Measurements from ENCODE around the gene CLSTN1. TPM values are rescaled to one million over a fixed set of nuclear protein-coding genes. Genes with fewer than 3 reads are reported as not detected.

Gene CLSTN1
- total RNA-seq, 1 donor from 2014 or later = 130 TPM

DNA sequence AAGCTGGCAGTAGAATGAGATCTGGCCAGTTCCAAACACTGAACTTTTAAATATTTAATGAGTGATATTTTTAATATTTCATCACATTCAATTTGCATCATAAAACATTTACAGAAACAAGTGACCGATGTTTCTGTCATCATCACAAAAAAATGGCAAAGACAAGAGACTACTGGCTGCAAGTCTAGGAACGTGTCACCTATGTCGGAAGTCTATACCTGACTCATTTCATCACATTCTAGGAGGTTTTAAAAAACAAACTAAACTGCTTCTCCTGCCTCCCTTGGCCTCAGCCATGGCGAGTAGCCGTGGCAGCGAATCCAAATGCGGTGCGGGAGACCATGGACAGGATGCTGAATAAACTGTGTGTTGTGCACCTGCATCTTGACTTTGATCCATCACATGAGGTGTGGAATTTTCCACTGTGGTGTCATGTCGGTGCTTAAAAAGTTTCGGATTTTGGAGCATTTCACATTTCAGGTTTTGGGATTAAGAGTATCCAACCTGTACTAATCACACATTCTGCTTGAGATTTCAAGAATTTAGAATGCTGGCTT lies 43.1 kb downstream of the CLSTN1 start:
- TF ChIP-seq, protein P1, sequence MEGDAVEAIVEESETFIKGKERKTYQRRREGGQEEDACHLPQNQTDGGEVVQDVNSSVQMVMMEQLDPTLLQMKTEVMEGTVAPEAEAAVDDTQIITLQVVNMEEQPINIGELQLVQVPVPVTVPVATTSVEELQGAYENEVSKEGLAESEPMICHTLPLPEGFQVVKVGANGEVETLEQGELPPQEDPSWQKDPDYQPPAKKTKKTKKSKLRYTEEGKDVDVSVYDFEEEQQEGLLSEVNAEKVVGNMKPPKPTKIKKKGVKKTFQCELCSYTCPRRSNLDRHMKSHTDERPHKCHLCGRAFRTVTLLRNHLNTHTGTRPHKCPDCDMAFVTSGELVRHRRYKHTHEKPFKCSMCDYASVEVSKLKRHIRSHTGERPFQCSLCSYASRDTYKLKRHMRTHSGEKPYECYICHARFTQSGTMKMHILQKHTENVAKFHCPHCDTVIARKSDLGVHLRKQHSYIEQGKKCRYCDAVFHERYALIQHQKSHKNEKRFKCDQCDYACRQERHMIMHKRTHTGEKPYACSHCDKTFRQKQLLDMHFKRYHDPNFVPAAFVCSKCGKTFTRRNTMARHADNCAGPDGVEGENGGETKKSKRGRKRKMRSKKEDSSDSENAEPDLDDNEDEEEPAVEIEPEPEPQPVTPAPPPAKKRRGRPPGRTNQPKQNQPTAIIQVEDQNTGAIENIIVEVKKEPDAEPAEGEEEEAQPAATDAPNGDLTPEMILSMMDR (IDR thresholded peaks at IDR 0.05; ENCODE audit: unreplicated experiment) = no peak
- no peak overlapping the region for H3K27ac Mint-ChIP-seq
- no peaks in the 10 kb centered on the region for H3K27me3 Mint-ChIP-seq
- H3K4me3 Mint-ChIP-seq (ENCODE audit: low read depth) = no peak overlapping the region
- H3K36me3 Mint-ChIP-seq (ENCODE audit: insufficient read depth) = peaks cover 3% of the 10 kb centered on the region
- no peaks in the 10 kb centered on the region for H3K9me3 Mint-ChIP-seq (ENCODE audit: low read depth)
- no peaks in the 10 kb centered on the region for H3K4me1 Mint-ChIP-seq (ENCODE audit: low read depth)
- no peak for DNase-seq (ENCODE audit: low spot score, unreplicated experiment)

DNA sequence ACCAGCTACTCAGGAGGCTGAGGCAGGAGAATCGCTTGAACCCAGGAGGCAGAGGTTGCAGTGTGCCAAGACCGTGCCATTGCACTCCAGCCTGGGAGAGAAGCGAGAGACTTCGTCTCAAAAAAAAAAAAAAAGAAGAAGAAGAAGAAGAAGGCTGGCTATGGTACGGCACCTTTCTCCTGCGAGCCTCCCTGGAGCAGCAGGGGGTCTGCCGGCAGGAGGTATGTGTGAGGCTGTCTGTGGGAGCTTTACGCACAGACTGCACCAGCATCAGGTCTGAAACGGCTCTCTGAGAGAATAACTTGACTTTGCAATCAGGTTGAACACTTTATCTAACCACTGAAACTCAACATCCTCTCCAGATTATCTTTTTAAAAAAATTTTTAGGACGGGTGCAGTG lies 44.9 kb downstream of the CLSTN1 start:
- H3K27ac Mint-ChIP-seq = no peak overlapping the region
- no peaks in the 10 kb centered on the region for H3K4me1 Mint-ChIP-seq (ENCODE audit: low read depth)
- DNase-seq (ENCODE audit: low spot score, unreplicated experiment) = no peak
- no peaks in the 10 kb centered on the region for H3K27me3 Mint-ChIP-seq
- H3K4me3 Mint-ChIP-seq (ENCODE audit: low read depth) = no peak overlapping the region
- no peaks in the 10 kb centered on the region for H3K9me3 Mint-ChIP-seq (ENCODE audit: low read depth)
- H3K36me3 Mint-ChIP-seq (ENCODE audit: insufficient read depth) = peaks cover 3% of the 10 kb centered on the region
- TF ChIP-seq, protein P1 (IDR thresholded peaks at IDR 0.05; ENCODE audit: unreplicated experiment) = no peak

DNA sequence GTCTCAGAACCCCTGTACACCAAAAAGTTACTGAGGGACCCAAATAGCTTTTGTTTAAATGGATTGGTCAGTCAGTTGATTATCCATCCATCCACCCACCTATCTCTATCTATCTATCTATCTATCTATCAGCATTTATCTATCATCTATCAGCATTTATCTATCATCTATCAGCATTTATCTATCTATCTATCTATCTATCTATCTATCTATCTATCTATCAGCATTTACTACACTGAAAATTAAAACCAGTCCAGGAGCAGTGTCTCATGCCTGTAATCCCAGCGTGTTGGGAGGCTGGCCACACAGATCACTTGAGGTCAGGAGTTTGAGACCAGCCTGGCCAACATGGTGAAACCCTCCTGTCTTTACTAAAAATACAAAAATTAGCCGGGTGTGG lies 47.1 kb downstream of the CLSTN1 start:
- Mint-ChIP-seq H3K36me3 (ENCODE audit: insufficient read depth) (peaks cover 11% of the 10 kb centered on the region), H3K27me3 (no peaks in the 10 kb centered on the region), H3K27ac (no peak overlapping the region), H3K4me1 (ENCODE audit: low read depth) (no peaks in the 10 kb centered on the region), H3K4me3 (ENCODE audit: low read depth) (no peak overlapping the region), H3K9me3 (ENCODE audit: low read depth) (no peaks in the 10 kb centered on the region)
- no peak for DNase-seq (ENCODE audit: low spot score, unreplicated experiment)
- TF ChIP-seq, protein P1 (IDR thresholded peaks at IDR 0.05; ENCODE audit: unreplicated experiment) = no peak

DNA sequence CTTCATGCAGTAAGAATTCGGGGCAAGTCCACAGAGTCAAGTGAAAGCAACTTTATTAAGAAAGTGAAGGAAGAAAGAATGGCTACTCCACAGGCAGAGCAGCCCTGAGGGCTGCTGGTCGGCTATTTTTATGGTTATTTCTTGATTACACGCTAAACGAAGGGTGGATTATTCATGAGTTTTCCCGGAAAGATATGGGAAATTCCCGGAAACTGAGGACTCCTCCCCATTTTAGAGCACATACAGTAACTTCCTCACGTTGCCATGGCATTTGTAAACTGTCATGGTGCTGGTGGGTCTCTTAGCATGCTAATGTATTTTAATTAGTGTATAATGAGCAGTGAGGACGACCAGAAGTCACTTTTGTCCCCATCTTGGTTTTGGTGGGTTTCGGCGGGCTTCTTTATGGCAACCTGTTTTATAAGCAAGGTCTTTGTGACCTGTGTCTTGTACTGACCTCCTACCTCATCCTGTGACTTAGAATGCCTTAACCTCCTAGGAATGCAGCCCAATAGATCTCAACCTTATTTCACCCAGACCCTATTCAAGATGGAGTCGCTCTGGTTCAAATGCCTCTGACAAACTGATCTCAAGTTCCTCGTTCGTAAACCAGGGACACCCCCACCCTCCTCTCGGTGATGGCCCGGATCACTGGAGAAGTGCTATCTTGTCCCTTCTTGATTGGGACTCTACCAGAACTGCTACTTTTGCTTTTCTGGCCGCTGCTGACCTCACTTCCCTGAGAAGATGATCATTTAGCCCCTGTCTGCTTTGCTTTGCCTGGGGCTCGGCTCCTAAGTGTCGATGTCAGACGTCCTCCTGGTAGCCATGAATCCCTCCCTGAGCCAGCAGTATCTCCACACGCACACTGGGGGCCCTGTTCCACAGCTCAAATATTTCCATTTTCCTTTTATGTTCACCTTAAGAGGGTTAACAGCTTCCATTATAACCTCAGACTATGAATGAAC lies 48.8 kb downstream of the CLSTN1 start:
- Mint-ChIP-seq H3K27ac (peak overlapping the region; percentile 37), H3K9me3 (ENCODE audit: low read depth) (no peaks in the 10 kb centered on the region), H3K36me3 (ENCODE audit: insufficient read depth) (peaks cover 11% of the 10 kb centered on the region), H3K27me3 (no peaks in the 10 kb centered on the region), H3K4me3 (ENCODE audit: low read depth) (no peak overlapping the region), H3K4me1 (ENCODE audit: low read depth) (no peaks in the 10 kb centered on the region)
- DNase-seq (ENCODE audit: low spot score, unreplicated experiment) = no peak
- TF ChIP-seq, protein P1 (IDR thresholded peaks at IDR 0.05; ENCODE audit: unreplicated experiment) = no peak

DNA sequence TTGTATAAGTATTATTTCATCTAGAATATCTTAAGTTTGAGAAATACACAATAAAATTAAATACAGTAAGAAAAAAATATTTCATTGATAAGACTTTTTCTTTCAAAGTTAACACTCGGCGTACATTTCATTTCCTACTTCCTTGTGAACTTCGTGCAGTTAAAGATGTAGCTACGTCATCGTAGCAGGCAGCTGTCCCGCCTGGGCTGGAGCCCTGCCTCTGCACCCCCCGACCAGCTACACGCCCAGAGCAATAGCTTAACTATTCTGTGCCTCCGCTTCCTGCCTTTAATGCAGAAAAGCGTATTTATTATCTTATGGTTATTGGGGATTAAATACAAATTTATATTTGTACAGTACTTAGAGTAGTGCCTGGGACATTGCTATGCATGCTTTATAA lies 53.5 kb downstream of the CLSTN1 start:
- H3K27ac Mint-ChIP-seq = no peak overlapping the region
- no peak overlapping the region for H3K4me3 Mint-ChIP-seq (ENCODE audit: low read depth)
- TF ChIP-seq, protein P1 (IDR thresholded peaks at IDR 0.05; ENCODE audit: unreplicated experiment) = no peak
- no peak for DNase-seq (ENCODE audit: low spot score, unreplicated experiment)
- no peaks in the 10 kb centered on the region for H3K9me3 Mint-ChIP-seq (ENCODE audit: low read depth)
- H3K36me3 Mint-ChIP-seq (ENCODE audit: insufficient read depth) = peaks cover 10% of the 10 kb centered on the region
- H3K27me3 Mint-ChIP-seq = no peaks in the 10 kb centered on the region
- no peaks in the 10 kb centered on the region for H3K4me1 Mint-ChIP-seq (ENCODE audit: low read depth)
